PC-9 (cell line): ENCODE data around the gene TOX3.

ENCODE experiments used
- EZH2 ChIP-seq: fragments of 200-600 bp; sonication (generic); IDR thresholded peaks from 2 replicates; pipeline ENCODE4 v1.8.0; 2017; ENCODE audit warnings: antibody characterized with exemption, low read depth
- TF ChIP-seq, protein P1 (sequence below): fragments of 200-600 bp; sonication (generic); conservative IDR thresholded peaks from 2 replicates; pipeline ENCODE4 v1.6.1; 2017; ENCODE audit warnings: mixed run types, antibody characterized with exemption, mild to moderate bottlenecking, moderate library complexity

- TF ChIP-seq, protein P1, sequence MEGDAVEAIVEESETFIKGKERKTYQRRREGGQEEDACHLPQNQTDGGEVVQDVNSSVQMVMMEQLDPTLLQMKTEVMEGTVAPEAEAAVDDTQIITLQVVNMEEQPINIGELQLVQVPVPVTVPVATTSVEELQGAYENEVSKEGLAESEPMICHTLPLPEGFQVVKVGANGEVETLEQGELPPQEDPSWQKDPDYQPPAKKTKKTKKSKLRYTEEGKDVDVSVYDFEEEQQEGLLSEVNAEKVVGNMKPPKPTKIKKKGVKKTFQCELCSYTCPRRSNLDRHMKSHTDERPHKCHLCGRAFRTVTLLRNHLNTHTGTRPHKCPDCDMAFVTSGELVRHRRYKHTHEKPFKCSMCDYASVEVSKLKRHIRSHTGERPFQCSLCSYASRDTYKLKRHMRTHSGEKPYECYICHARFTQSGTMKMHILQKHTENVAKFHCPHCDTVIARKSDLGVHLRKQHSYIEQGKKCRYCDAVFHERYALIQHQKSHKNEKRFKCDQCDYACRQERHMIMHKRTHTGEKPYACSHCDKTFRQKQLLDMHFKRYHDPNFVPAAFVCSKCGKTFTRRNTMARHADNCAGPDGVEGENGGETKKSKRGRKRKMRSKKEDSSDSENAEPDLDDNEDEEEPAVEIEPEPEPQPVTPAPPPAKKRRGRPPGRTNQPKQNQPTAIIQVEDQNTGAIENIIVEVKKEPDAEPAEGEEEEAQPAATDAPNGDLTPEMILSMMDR: no peak
- no peak for TF ChIP-seq EZH2
Measured at GRCh38 chr16:52407778-52408177, 139.2 kb downstream of the TOX3 start.
